Ramos (cell line): ENCODE measurements around the gene MUSK.
"Not testable (repeated sequence)": the region's sequence is repeated elsewhere in the genome, so short reads cannot be mapped to it uniquely, and the experiment has no call there.

Experiments used
- in situ Hi-C: fragments of 300-500 bp; cut with MboI; formaldehyde crosslinking; loops from one replicate; pipeline ENCODE4 v1.14.3; 2022; ENCODE audit warnings: low sequenced_read_pairs; ENCODE audit not compliant: unreplicated experiment

The MUSK gene

DNA sequence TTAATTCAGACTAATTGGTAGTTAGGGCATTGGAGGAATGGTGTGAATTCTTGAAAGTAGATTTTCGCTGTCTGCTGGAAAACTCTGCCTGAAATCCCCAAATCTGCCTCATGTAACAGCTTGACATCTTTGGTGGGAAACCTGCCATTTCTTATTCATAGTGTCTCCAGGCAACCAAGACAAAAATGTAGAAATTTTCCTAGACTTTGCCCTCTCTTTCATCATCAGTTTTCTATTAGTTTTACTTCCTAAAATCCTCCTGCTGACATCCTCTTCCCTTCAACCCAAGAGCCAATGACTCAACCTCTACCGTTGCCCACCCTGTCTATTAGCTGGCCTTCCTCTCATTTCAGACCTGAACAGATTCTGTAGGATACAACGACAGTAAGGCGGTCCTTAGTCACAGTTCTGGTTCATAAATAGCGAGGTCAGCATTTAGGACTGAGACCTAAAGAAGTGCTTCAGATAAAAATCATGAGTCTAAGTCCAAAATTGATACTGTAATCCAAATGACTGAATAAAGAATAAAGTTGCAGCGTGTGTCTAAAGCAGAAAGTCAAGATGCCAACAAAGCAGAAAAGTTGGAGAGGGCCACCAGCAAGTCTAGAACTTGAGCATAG, 133.9 kb downstream of the MUSK start:
- in situ Hi-C loops = no loop called here

DNA sequence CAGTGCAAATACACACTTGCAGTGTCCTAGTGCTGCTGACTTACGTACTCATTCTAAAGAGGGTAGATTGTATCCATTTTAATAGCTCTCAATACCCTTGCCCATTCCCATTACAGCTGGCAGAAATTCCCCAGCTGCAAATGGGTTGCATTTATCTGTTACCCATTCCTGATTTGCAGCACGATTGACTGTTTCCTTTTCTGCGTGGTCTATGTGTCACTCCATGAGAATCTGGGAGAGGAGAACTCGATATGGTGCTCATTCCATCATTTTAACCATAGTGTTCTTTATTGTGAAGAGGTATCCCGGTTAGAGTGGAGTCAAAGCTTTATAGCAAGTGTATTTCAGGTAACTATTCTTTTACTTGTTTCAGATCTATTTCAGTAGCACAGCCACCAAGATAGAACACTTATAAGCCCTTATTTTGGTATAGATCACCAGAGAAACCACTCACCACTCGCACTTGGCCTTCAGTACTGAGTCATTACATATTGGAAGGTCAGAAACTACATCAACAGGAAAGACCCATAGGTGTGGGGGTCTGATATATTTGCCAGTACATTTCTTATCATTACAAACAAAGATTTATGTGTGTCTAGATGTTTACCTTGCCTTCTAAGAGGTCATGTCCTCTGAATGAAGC, 139.5 kb downstream of the MUSK start:
- in situ Hi-C loops = no loop called here

DNA sequence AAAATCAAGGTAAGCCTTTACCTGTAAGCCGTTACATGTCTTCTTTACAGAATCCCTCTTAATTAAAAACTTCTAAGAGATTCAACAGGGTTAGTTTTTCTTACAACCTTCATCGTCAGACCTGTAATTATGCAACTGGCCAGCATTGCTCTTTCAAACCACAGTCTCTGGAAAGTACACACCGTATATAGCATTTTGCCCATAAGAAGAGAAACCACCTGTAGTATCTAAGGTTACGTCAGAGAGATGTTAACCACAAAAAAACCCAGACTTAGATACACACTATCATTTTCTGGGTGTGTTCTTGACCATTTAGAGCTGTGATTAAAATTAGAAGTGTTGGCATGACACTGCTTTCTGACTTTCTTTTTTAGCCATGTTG, 140.0 kb downstream of the MUSK start:
- in situ Hi-C loops = no loop called here

DNA sequence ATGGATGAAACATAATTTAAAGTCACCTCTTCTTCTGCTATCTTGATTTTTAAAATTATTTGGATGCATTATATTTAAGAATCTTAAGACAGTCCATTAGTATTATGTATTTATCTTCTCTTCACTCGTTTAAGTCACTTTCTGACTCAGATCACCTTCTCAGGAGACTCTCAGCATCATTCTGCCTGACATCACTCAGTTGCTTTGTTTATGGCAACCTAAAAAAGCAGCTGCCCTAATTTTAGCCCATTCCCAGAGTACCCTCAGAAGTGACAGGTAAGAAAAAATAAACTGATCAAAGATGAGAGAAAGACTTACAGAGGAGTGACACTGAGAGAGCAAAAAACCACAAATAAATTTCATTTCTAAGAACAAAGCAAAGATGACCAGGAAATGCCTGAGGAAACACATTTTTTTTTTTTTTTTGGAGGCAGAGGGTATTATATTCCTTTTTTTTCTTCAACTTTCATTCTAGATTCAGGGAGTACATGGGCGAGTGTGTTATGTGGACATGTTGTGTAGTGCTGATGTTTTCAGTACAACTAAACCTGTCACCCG, 140.5 kb downstream of the MUSK start:
- in situ Hi-C loops = no loop called here

DNA sequence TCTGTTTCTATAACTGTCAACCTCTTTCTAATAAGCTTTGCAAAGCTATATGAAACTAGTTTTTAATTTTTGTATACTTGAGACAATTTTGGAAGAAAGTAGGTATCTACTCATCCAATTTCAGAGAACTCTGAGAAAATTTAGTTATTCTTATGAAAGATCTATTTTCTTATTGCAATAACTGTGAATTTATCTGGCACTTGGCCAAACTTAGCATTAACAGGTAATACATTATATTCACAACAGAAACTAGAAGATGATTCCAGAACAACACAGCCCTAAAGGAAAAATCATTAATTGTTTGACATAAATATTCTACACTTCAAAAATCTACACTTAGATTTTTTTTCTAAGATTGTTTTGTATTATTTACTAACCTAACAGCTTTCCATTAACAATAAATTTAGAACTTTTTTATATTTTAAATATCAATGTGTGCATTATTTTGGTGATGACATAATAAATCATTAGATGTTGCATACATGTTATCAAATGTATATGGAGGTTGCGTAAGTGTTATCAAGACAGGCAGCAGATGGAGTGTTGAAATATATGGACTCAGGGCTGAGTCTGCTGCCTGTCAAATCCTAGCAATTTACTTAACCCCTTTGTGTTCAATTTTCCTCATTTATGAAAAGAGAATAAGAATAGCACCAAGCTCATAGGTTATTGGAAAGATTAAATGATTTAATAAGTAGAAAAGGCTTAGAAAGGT, 141.8 kb downstream of the MUSK start:
- in situ Hi-C loops = no loop called here

DNA sequence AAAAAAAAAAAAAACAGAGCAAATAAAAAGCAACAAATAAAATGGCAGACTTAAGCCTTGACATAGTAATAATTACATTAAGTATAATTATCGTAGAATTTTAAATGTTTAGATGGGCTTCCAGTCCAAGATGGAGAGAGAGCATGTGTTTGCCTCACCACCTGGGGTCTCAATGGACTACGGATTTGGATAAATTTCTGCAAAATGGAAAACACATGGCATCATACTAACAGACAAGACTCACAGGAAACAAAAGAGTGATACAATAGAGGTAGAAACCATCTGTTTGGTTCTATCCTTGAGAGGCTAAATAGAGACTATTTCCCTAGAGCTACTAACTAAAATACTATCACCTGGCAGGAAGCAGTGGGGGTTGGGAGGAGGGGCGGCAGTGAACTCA, 144.3 kb downstream of the MUSK start:
- in situ Hi-C loops = no loop called here

DNA sequence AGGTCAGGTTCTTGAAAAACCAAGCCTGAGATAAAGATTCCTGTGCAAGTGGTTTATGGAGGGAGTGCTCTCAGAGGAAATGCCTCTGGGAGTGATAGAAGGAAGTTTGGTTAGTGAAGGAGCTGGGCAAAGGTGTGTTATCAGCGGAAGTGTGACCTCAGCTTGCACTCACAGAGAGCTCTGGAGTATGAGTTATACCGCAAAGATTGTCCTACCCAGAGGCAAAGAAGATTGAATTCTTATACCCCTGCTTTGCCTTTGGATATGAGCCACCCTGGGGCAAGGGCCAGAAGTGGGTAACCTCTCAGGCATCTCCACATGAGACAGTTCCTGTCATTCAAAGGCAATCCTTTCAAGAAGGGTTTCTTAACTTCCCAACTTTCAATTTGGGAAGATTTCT, 145.6 kb downstream of the MUSK start:
- in situ Hi-C loops = no loop called here

DNA sequence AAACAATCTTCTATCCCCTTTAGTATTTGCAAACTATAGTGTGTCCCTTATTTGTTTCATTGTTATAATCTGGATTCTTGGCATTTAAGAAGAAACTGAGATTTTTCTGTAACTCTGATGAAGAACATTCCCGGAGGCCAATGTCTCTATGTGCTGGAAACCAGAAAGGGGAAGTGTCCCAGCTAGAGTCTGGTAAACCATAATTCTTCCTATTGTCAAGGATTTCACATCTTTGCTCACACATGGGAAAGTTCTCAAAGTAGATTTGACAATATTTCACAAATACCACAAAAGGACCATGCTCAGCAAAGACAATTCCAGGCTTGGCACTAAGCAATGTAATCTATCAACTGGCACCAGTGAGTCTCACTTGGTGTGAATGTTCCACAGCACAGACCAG, 146.8 kb downstream of the MUSK start:
- in situ Hi-C loops = no loop called here

DNA sequence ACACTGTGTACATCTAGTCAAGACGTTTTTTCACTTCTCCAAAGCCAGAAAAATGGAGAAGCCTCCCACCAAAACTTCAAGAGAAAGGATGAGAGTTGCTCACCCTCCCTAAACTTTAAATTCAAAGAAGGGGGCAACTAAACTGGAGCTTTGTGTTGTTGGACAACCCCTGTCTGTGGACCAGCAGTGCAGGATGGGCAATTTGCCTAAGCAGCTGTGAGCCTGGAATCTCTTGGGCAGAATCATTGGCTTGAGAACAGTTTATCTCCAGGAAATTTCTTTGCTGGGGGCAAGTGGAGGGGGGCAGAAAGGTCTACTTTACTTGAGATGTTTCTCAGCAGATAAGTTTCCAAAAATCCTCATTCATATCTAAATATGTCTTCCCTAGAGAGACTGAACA, 151.8 kb downstream of the MUSK start:
- in situ Hi-C loops = no loop called here

DNA sequence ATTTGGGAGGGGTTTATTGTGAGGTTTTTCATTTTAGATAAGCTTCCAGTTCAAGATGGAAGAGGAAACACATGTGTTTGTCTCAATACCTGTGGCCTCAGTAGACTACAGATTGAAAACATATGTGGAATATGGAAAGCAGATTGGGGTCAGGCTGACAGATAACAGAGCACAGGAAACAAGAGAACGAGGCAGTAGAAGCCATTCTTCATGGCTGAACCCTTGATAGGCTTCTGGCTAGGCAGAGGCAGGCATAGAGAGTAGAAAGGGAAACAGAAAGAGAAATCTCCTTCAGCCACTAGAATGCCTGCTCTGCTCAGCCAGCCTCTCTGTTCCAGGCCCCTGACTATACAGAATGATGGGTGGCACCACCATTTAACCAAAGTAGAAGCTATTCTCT, 152.5 kb downstream of the MUSK start:
- in situ Hi-C loops = no loop called here

DNA sequence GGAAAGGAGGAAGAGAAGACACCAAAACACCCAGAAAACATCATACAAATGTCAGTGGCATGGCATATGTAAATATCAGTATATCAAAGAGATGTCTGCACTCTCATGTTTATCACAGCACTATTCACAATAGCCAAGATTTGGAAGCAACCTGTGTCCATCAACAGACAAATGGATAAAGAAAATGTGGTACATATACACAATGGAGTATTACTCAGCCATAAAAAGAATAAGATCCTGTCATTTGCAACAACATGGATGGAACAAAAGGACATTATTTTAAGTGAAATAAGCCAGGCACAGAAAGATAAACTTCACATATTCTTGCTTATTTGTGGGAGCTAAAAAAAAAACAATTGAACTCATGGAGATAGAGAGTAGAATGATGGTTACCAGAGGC, 156.5 kb downstream of the MUSK start:
- in situ Hi-C loops = not testable (repeated sequence)

DNA sequence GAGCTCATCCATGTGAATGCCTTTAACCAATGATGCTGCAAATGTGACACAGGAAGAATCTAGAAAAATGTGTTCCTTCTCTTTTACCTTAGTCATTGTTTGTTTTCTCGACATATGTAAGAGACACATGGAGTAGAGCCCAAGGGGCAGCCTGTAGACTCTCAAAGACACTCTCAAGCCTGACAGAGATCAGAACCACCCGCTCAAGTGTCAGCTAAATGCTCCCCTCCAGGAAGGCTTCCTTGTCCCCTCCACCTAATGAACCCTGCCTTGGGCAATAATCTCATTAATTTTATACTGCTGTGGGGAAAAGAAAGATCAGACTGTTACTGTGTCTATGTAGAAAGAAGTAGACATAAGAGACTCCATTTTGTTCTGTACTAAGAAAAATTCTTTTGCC, 157.4 kb downstream of the MUSK start:
- in situ Hi-C loops = no loop called here

DNA sequence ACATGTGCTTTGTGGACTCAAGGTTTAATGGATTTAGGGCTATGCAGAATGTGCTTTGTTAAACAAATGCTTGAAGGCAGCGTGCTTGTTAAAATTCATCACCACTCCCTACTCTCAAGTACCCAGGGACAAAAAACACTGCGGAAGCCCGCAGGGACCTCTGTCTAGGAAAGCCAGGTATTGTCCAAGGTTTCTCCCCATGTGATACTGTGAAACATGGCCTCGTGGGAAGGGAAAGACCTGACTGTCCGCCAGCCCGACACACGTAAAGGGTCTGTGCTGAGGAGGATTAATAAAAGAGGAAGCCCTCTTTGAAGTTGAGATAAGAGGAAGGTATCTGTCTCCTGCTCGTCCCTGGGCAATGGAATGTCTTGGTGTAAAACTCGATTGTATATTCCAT, 157.8 kb downstream of the MUSK start:
- in situ Hi-C loops = not testable (repeated sequence)

DNA sequence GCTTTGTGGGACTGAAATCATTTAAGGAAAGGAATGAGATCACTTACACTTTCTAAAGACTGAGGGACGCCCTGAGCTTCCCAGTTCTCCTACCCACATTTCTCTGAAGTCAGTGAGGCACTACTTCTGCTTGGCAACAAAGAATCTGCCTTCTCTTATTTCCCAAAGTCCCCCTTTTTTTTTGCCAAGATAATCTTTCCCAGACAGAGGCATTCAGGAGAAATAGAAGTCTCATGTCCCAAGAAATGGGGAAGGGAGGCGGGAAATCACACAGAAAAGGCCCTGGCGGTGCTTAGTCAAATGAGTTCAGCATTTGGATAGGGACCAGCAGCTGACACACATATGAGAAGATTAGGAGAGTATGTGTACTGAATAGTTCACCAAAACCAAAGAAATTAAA, 159.7 kb downstream of the MUSK start:
- in situ Hi-C loops = no loop called here

DNA sequence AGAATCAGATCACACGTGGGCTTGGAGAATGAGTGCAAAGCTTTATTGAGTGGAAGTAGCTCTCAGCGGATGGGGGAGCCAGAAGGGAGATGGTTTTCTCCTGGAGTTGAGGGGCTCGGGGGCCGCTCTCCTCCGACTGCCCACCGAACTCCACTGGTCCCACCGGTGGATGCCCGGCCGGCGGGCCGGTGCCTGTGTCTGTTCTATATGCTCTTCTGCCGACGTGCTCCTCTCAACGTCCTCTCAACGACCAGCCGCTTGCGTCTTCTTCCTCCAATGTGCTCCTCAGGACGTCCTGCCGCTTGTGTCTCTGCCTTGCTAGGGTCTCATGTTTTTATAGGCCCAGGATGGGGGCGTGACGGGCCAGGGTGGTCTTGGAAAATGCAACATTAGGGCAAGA, 161.9 kb downstream of the MUSK start:
- in situ Hi-C loops = no loop called here

DNA sequence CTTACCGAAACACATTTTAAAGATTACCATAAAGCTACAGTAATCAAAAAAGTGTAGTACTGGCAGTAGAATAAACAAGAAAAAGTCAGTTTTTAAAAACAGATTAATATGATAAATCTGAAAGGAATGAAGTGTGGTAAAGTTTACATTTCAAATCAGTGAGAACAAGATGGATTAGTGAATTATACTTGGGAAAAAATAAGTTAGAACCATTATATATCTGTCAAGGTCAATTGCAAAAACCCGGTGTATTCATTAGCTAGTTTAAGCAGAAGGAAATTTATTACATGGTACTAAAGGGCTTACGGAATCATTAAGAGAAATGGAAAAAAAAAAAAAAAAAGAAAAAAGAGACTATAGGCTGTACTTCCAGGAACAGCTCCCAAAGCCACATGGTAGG, 164.3 kb downstream of the MUSK start:
- in situ Hi-C loops = no loop called here

DNA sequence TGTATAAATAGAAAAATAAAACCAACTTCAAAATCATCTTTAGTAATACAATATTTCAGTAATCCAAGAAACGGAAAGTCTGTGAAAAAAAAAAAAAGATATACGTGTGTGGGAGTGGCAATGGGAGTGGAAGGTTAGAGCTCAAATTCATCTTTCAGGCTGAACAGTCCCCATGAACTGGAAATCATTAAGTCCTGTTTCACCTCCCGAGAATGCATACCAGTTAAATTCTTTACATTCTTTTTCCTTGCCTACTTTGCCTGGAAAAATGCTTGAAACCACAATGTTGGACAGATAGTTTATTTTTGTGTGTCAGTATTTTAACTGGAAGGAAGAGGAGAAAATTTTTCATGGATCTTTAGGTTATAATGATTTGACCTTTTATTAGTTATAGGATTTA, 166.8 kb downstream of the MUSK start:
- in situ Hi-C loops = no loop called here

DNA sequence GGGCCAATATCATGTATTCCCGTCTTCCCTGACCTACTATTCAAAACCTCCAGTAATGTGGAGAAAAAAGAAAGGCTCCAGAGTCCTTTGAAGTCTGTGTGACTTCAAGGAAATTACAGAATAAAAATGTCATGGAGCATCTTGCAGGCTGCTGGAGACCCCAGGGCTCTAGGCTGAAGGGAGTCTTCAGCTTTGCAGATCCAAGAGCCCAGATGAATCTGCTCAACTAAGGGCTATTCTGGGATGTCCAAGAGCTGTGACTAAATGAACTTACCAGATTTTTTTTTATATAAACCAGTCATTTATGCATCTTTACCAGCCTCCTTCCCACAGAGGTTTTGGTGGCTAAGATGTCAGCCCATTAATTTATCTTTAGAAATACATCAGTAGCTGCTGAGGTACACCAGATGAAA, 167.3 kb downstream of the MUSK start:
- in situ Hi-C loops = no loop called here

DNA sequence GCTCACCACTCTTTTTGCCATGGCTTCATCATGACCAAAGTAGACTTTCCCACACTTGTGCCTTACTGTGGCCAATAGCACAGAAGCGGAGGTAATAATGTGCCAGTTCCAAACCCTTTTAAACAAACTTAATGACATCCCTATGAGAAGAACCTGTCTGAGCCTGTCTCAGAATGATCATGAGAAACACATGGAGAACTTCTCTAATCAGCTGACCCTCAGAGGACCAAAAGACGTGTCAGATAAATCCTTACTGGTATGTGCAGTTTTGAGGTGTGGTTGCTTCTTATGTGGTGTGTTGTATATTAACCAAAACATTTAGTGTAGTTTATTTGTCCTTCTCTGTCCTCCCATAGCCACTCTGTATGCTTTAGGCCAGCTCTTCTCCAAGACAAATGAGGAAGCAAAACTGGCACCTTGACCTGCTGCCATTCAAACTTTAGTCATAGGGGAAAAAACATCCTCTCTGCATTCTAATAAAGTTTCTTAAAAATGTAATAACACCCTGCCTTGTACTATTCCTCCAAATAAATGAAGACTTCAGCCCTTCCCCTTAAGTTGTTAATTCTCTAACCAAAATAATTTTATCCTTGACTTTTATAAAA, 168.9 kb downstream of the MUSK start:
- in situ Hi-C loops = no loop called here

DNA sequence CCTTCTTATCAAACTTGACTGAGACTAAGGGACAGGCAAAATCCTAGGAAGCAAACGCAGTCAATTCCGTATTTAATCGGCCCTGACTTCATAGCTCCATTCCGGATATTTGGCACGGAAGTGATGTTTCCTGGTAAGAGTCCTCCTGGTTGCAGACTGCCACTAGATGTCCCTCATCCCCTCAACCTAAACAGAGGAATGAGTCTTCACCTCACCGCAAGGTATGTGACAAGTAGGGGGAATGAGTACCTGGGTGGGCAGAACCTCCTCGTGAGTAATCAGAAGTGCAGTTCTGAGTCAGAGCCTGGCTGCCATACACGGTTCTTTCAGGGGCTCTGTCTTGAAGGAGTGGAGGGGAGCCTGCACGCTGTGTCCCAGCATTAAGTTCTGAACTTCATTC, 173.6 kb downstream of the MUSK start:
- in situ Hi-C loops = no loop called here

DNA sequence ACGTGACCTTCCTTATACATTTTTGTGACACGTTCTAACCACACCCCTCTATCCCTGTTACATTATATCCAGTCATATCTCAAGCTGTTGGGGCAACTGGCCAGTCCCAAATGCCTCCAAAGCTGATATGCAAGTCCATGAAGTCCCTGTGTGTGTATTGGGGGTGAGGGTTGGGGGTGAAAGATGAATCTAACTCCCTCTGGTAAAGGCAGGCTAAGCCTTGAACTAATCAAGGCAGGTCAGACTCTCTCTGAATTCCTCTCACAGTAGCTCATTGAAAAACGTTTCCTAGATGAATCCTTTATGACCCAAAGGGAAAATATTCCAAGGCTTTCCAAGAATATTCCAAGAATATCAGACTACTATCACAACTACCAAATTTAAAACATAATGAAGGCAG, 174.4 kb downstream of the MUSK start:
- in situ Hi-C loops = no loop called here
